Renal cortical epithelial cell (primary cell): ENCODE results near the gene NDRG2. TPM values are rescaled to one million over a fixed set of nuclear protein-coding genes. Genes with fewer than 3 reads are reported as not detected.

Experiments
- DNase-seq: peaks from one replicate; pipeline ENCODE4 v3.0.0-alpha.2; 2011; ENCODE audit warnings: low read depth
- total RNA-seq: library from RNA; depleted of rRNA; stranded (reverse); fragments of >200 nt; gene quantifications from 2 replicates; pipeline ENCODE4 v1.2.3, GENCODE V29; 2014

Gene NDRG2
- total RNA-seq, 1 donor from 2014 or later = 4.6 TPM

DNA sequence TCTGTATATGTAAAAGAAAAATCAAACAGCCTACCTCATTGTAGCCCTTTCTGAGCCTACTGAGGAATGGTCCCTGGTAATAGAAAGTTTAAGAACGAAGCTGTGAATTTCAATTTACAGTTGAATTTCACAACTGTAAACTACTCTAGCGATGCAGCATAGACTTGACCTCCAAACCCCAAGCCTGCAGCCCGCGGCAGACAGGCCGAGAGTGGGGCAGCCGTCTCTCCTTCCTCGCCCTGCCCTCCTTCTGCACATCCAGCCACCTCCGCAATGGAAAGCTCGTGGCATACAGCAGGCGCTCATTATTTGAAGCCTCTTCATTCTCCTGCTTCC lies 54.2 kb downstream of the NDRG2 start:
- DNase-seq = no peak

DNA sequence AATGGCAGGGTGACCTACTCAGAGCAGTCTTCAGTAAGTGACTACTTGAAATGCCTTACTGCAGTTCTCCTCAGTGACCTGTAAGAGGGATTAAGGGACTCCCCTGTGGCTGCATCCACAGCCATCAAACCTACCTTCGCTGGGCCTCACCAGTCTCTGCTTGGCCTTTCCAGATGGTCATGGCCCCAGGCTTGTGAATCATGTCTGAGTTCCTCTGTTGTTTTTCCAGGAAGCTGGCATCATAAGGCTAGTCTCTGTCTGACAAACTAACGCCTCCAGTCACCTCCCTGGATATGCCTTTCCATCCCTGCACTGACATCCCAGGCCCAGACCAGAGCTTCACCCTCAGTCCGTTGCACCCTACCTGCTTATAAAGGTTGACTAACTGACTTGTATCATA lies 55.5 kb downstream of the NDRG2 start:
- no peak for DNase-seq

Other genes starting within 250 kb of the NDRG2 start
- not detected in 2 replicates for gene RNASE6, start 243.8 kb downstream of the NDRG2 start, total RNA-seq
- gene RNASE1, start 222.2 kb downstream of the NDRG2 start, total RNA-seq = 0.52 TPM in 1 of 2 replicates, not detected in the other
- not detected in 2 replicates for gene RNASE3, start 133.7 kb downstream of the NDRG2 start, total RNA-seq
- not detected in 2 replicates for gene RNASE2, start 69.6 kb downstream of the NDRG2 start, total RNA-seq
- gene METTL17, start 35.1 kb downstream of the NDRG2 start, total RNA-seq = 44.0 and 56.3 TPM in 2 replicates
- not detected in 2 replicates for gene SLC39A2, start 25.8 kb downstream of the NDRG2 start, total RNA-seq
- gene TPPP2, start 5.2 kb upstream of the NDRG2 start, total RNA-seq = not detected in 2 replicates
- gene RNASE13, start 9.7 kb upstream of the NDRG2 start, total RNA-seq = not detected in 2 replicates
- not detected in 2 replicates for gene RNASE7, start 17.3 kb upstream of the NDRG2 start, total RNA-seq
- gene RNASE8, start 32.8 kb upstream of the NDRG2 start, total RNA-seq = not detected in 2 replicates
- 42.0 and 64.4 TPM in 2 replicates for gene ARHGEF40, start 45.2 kb upstream of the NDRG2 start, total RNA-seq
- 6.6 and 14.9 TPM in 2 replicates for gene ZNF219, start 73.6 kb upstream of the NDRG2 start, total RNA-seq
- 0.10 and 0.35 TPM in 2 replicates for gene TMEM253, start 76.0 kb upstream of the NDRG2 start, total RNA-seq
- not detected in 2 replicates for gene OR5AU1, start 131.0 kb upstream of the NDRG2 start, total RNA-seq
- 524 and 834 TPM in 2 replicates for gene HNRNPC, start 244.4 kb upstream of the NDRG2 start, total RNA-seq